ENCODE data around the gene PTPRD. TPM values are rescaled to one million over a fixed set of nuclear protein-coding genes. Genes with fewer than 3 reads are reported as not detected.
A peak's percentile ranks its signal among the peaks of the same experiment; 100 is the strongest.

The PTPRD gene
- total RNA-seq, 1 experiment from 2014 or later, result 4.5 TPM

DNA sequence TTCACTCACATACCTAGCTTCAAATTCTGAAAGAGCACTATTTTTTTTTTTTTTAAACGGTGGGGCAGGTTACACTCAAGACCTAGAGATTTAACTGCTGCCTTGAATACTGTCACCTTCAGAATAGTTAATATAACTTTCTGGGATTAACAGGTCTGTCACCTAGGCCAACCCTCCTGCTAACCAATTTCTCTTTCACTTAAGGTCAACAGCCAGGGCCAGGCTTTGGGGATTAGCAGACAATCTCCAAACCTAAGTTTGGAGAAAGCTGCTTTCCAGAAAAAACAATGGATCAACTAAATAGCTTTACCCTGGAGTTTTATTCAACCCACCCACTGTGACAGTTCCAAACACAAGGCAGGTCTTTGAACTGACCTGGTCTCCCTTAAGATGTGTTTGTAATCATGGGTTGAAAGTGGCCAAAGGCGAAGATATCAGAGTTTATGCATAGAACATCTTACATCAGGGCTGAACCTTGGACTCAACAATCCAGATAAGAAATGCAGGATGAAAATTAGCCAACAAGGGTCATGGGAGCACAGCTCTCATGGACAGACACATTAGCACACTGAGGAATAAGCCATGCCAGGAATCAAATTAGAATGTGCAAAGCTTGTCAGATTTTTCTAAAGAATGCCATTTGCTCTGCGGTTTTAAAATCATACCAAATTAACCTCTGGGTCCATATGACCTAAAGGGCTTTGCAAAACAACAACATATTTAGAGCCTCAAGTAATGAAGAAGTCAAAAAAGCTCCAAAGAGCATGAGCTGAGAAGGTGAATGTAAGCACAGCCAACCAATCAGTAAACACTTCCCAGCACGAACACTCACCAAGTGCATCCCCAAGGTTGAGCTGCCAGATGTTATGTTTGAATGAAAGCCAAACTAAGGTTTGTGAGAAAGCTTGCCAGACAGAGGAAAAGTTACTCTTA lies 2274.7 kb downstream of the PTPRD start:
- DNase-seq (ENCODE audit: low read depth), result peak; percentile 16

GRCh38 chr9:8332871-8333270 lies 2279.9 kb downstream of the PTPRD start:
- no peak for DNase-seq (ENCODE audit: low read depth)

DNA sequence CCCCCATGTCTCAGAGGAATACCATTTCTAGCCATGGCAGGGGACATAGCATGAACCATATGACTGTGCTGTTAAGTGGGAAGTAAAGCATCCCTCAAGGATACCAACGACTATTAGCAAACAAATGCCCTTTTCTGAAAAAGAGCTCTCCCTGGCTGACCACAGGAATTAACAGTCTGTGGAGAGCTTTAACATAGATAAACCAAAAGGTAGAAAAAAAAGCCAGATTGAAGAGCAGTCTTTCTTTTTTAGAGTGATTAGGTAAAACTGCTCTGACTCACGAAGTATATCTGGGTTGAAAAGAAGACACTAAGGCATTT lies 2280.5 kb downstream of the PTPRD start:
- no peak for DNase-seq (ENCODE audit: low read depth)

DNA sequence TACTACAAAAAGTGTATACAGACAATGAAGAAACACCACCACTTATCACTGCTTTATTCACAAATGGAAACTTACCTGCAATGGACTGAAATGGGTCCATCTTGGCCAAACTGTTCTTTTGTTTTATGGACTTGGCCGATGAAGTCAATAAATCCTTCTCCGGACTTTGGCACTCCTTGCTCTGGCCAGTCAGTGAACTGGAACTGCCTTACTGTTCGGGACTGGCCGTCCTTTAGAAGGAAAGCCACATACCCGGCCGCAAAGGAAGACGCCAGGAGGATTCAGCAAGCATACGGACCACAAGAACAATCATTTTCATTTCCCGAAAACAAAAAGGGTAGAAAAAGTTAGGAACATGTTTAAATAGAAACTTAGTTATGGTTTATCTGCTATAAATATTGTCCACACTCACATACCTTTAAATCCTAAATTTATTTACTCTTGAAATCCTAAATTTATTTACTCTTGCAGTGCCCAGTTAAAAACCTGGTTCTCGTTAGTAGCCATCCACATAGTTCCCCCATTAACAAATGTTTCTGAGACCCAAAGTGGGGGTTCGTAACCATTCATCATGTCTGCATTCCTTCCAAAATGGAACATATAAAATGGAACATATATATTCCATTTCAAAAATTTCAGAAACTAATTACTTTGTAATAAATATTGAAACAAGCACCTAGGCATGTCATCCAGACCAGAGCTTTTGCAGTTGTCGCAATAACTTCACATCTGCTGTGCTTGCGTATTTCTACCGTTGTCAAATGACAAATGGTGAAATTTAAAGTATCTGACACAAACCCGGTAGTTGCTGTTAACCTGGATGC lies 2281.1 kb downstream of the PTPRD start:
- no peak for DNase-seq (ENCODE audit: low read depth)

DNA sequence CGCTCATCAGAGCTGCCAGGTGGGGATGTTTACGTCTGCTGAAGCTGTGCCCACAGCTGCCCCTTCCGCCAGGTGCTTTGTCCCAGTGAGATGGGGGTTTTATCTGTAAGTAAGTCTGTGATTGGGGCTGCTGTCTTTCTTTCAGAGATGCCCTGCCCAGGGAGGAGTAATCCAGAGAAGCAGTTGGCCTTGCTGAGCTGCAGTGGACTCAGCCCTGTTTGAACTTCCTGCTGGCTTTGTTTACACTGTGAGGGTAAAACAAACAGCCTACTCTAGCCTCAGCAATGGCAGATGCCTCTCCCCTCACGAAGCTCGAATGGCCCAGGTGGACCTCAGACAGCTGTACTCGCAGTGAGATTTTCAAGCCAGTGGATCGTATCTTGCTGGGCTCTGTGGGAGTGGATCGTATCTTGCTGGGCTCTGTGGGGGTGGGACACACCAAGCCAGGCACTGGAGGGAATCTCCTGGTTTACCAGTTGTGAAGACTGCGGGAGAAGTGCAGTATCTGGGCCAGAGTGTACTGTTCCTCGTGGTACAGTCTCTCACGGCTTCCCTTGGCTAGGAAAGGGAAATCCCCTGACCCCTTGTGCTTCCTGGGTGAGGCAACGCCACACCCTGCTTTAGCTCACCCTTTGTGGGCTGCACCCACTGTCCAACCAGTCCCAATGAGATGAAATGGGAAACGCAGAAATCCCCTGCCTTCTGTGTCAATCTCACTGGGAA lies 2283.1 kb downstream of the PTPRD start:
- peak; percentile 45 for DNase-seq (ENCODE audit: low read depth)

- DNase-seq (ENCODE audit: low read depth), result peak; percentile 11
Measured at GRCh38 chr9:8315211-8315610, 2297.6 kb downstream of the PTPRD start.

- no peak for DNase-seq (ENCODE audit: low read depth)
Measured at GRCh38 chr9:8309258-8309657, 2303.5 kb downstream of the PTPRD start.

DNA sequence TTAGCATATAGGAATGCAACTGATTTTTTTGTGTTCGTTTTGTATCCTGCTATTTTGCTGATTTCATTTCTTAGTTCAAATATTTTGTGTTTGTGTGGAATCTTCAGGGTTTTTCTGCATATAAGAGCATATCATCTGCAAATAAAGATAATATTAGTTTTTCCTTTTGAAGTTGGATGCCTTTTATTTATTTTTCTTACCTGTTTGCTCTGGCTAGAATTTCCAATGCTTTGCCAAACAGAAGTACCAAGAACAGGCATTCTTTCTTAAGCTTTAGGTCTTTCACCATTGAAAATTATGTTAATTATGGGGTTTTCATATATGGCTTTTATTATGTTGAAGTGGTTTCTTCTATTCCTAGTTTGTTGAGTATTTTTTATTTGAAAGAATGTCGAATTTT lies 2308.1 kb downstream of the PTPRD start:
- DNase-seq (ENCODE audit: low read depth), result no peak

DNA sequence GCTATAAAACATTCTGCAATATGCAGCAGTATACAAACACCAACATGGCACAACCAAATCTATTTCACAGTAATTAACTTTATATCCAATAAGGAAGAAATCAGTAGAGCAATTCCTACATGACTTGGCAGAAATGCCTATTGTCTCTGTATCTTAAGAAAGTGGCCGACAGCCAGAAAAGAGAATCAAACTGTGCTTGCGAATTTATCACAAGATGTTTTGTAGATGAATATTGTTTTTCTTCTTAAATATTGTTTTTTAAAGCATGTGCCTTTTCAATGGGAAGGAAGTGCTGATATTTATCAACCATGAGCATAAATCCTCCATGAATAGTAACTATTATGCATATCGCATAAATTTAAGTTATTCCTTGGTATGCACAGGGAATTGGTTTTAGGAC lies 2311.5 kb downstream of the PTPRD start:
- no peak for DNase-seq (ENCODE audit: low read depth)

DNA sequence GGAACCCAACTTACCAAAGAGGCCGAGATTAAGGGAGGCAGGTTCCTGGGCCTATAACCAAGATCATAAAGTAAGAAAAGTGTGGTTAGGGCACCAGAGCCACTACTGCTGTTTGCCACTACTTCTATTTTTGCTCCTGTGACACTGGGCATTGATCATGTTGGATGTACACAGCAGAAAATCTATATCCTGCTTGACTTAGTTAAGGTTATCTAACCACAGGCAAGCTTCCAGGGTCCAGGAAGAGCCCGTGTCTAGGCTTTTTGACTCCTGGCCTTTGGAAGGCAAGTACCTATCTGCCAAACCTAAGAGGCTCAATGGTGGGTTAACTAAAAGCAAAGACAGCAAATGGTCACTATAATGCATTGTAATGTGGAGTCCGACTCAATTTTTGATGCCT lies 2315.8 kb downstream of the PTPRD start:
- no peak for DNase-seq (ENCODE audit: low read depth)

DNA sequence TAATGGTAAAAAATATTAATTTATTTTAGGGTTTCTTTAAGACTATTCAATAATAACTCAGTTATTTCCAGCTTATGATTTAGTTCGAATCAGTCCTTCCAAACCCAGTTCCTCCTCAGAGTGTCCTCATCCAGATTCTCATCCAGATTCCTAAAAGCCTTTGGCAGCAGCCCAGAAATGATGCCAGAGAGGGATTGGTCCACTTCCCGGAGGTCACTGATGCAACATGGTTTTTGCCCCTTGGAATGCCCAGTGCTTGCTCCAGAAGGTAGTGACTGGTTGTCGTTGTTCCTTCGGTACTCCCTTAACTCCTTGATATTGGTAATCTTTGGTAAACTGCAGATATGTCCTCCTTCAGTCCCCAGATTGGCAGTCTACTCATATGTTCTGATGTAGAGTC lies 2320.1 kb downstream of the PTPRD start:
- DNase-seq (ENCODE audit: low read depth), result no peak

DNA sequence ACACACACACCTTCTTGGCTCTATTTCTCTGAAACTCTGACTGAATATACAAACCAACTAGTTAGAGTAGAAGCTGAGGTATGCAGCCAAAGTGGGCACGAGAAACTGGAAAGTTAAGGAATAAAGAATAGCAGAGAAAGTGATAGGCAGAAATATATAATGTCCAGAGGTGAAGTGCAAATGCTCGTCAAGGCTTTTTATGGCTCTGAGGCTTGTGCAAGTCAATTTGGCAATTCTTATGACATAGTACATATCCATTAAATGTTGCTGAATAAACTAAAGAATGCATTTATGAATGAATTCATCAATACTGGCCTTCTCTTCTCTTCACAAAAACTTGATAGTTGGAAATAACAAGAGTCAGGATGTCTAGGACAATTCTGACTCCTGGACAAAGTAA lies 2323.1 kb downstream of the PTPRD start:
- DNase-seq (ENCODE audit: low read depth), result no peak

DNA sequence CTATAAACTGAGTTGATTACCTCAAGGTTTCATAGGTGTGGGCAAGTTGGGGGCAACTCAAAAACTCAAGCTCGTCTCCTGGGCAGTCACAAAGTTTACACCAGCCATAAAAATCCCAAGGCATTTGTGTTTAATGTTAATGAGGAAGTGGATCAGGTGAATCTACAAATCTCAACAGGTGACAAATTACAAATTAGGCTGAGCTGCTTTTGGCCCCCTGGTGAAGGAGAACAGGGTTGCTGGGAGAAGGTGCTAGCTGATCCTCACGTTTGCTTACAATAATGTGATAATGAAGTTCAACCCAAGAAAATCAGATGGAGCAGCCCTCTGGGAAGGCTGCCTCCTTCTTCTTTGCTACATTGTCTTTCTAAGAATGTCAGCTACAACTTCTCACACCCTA lies 2324.8 kb downstream of the PTPRD start:
- DNase-seq (ENCODE audit: low read depth), result no peak

- DNase-seq (ENCODE audit: low read depth), result no peak
Measured at GRCh38 chr9:8287501-8287900, 2325.3 kb downstream of the PTPRD start.

DNA sequence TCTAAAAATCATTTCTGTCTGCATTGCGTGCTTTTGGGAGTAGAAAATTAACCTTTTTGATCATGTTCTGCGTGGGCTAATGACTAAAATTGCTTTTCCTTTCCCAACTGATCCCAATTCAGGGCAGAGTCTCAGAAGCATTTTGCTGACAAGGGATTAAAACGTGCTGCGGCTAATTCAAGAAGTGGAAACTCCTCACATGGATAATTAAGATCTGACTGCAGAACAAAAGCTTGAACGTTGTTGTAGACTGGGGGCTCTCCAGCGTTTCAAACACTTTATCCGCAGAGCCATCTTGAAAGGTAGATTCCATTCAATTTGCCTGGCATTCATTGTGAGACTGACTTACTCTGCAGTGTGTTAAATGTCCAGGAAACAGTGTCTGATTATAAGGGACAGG lies 2327.9 kb downstream of the PTPRD start:
- no peak for DNase-seq (ENCODE audit: low read depth)

GRCh38 chr9:8282535-8282934 lies 2330.3 kb downstream of the PTPRD start:
- DNase-seq (ENCODE audit: low read depth), result no peak

- DNase-seq (ENCODE audit: low read depth), result no peak
Measured at GRCh38 chr9:8280811-8281210, 2332.0 kb downstream of the PTPRD start.

DNA sequence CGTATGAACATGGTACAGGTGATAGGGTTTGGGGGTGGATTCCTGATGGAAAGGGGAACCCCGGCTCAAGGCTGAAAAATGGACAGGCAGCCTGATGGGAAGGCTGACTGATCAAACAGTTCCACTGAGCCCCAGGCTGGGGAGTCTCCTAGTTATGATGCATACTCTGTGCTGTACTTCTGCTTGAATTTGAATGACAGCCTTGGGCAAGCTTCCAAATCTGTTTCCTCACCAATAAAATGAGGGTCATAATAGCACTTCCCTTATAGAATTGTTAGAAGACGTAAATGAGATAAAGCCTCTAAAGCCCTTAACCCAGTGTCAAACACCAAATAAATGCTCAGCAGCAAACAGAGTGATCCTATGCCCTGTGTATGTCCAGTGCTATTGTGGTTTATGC lies 2334.8 kb downstream of the PTPRD start:
- DNase-seq (ENCODE audit: low read depth), result no peak

DNA sequence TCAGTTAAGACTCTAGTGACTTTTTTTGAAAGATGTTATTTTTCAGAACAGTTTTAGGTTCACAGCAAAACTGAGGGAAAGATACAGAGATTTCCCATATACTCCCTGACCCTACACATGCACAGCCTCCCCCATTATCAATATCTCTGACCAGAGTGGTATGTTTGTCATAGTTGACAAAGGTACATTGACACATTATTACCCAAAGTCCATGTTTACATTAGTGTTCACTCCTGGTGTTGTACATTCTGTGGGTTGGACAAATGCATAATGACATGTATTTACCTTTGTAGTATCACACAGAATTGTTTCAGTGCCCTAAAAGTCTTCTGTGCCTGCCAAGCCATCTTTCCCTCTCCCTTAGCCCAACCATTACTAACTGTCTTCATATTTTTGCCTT lies 2342.6 kb downstream of the PTPRD start:
- DNase-seq (ENCODE audit: low read depth), result no peak

DNA sequence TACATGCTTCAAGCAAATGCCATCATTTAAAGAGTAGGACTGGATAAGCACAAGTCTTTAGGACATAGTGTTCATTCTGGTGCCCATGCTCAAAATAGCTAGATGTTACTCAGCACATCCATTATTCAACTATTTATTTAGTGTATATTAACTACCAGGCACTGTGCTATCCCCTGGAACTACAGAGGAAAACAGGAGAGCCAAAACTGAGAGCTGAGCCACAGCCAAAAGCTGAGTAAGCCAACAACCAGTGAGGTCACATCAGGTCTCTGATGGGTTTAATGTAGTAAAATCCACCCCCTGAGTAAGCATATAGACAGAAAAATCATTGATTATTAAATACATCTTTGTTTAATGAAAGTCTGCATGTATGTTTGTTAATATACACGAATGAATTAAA lies 2343.9 kb downstream of the PTPRD start:
- DNase-seq (ENCODE audit: low read depth), result no peak

DNA sequence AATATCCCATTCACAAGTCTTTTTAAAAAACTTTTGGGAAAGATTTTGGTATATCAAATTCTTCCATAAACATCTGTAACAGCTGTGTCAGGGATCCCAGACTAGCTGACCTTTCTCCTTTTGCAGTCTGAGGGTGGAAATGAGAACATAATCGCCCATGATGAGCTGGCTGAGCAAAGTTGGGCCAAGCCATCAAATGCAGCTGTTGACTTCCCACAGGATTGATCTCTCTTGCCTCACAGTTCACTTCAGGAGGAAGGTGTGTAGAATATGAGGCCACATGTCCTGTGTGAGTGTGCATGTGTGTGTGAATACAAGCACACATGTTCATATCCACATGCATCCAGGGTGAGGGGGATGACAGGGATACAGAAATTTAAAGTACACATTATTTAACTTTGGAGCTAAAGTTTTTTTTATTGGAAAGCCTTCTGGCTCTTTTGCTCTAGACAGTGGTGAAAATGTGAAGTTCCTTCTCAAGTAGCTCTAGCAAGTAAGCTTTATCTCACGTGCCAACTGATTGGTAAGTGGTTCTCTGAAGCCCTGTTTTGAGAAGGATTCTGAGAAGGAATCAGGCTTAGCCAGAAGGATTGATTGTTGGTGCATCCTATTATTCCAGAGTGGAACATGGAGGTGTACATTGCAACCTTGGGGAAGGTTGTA lies 2344.5 kb downstream of the PTPRD start:
- DNase-seq (ENCODE audit: low read depth), result no peak

DNA sequence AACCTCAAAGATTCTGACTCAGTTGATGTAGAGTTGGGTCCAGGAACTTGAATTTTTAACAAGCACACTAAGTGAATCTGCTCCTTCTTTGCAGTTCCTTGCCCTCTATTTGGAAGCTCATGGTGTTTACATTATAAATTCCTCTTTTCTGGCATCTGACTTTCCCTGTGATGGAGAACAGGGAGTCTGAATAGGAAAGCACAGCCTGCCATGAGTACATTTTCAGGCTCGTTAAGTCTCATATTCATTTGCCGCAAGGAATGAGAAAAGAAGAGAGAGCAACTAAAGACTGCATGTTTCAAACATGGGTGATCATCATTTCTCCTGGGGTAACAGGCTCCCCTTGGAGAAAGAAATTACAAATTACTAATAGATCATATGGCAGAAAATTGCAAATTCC lies 2345.2 kb downstream of the PTPRD start:
- no peak for DNase-seq (ENCODE audit: low read depth)
